ENCODE results near the gene LMF1.

GRCh38 chr16:868846-869822 lies 101.7 kb downstream of the LMF1 start:
- TF ChIP-seq CTCF (IDR thresholded peaks at IDR 0.05; ENCODE audit: low read depth, low read length): no peak
- no peak for TF ChIP-seq POLR2A (IDR thresholded peaks at IDR 0.05; ENCODE audit: extremely low read depth, insufficient read length)
- TF ChIP-seq MAX (IDR thresholded peaks at IDR 0.05; ENCODE audit: low read depth, low read length): no peak
- TF ChIP-seq MYC (IDR thresholded peaks at IDR 0.05; ENCODE audit: low read depth, low read length): no peak
